Activated CD8-positive, alpha-beta T cell treated with anti-CD3 and anti-CD28 coated beads, Interleukin-2, amount 10 ng/mL, durations not matched to agents 7 days and 5 days (primary cell): ENCODE measurements around the gene ABCG1. TPM values are rescaled to one million over a fixed set of nuclear protein-coding genes. Genes with fewer than 3 reads are reported as not detected.

ENCODE experiments used
- ATAC-seq: fragments of 150-1000 bp; cut with Tn5 transposase; one replicate; pipeline ENCODE4 v1.10.0; 2021; ENCODE audit warnings: moderate library complexity
- CTCF ChIA-PET: fragments of 350-600 bp; sonication (Branson Sonifier 250); formaldehyde crosslinking; loops from one replicate; lab custom pipeline; 2021; ENCODE audit warnings: antibody characterized with exemption; lab: Charles Lee
- POLR2A ChIA-PET: fragments of 350-600 bp; sonication (Branson Sonifier 250); formaldehyde crosslinking; loops from one replicate; lab custom pipeline; 2021; ENCODE audit warnings: antibody characterized with exemption; lab: Charles Lee
- DNase-seq: peaks from one replicate; pipeline ENCODE4 v3.0.0-alpha.2; 2020
- H3K27ac Mint-ChIP-seq: one replicate; pipeline ENCODE4 v1.8.0; 2021; ENCODE audit warnings: mild to moderate bottlenecking, mixed read lengths
- H3K27me3 Mint-ChIP-seq: one replicate; pipeline ENCODE4 v1.8.0; 2021; ENCODE audit warnings: low read depth, mixed read lengths
- H3K36me3 Mint-ChIP-seq: one replicate; pipeline ENCODE4 v1.8.0; 2021; ENCODE audit warnings: low read depth, mixed read lengths
- H3K4me1 Mint-ChIP-seq: one replicate; pipeline ENCODE4 v1.8.0; 2021; ENCODE audit warnings: low read depth, mixed read lengths
- H3K4me3 Mint-ChIP-seq: one replicate; pipeline ENCODE4 v1.8.0; 2021; ENCODE audit warnings: mild to moderate bottlenecking, mixed read lengths
- H3K9me3 Mint-ChIP-seq: one replicate; pipeline ENCODE4 v1.8.0; 2022; ENCODE audit warnings: mixed read lengths; ENCODE audit not compliant: insufficient read depth
- total RNA-seq, 2 experiments: library from RNA; stranded (reverse); gene quantifications; one replicate each; pipeline ENCODE4 v1.2.3, GENCODE V29; 2021

Gene ABCG1
- total RNA-seq, 2 experiments from 2014 or later: 6.7 to 8.0 TPM

DNA sequence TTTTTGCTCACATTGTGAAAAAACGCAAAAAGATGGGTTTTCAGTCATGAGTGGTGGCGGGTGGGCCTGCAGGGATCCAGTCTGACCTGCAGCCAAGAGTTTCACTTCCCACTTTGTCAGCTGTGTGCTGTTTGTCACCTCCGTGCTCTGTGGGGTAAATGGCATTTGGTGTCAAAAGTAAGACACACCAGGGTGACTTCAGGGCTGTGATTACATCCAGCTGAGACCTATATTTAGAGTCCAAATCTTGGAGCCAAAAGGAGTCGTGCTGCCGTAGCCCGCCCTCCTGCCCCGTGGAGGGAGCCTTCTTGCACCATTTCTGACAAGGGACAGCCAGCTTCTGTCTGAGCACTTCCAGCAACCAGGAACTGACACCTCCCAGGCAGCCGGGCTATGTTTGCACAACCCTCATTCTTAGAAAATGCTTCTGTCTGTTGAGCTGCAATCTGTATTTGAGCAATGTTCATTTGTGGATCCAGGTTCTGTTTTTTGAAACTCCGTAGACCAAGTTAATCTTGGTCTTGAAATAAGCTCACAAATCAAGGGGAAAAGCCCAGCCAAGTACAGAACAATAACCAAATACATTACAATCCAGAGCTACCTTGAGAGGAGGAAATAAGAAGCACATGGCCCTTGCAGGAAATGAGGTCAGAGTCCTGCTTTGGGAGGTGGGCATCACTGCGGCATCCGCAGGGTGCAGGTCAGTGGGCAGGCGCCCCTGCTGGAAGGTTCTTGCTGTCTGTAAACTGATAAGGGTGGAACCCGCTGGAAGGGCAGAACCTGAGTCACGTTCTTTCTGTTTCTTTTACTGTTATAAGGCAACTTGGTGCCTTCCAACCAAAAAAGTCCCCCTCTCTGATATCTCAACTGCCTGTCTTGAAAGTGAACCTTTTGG lies 14.4 kb downstream of the ABCG1 start:
- ChIA-PET CTCF (interaction anchor here (0.7 to 5.0 kb wide), 18 partner anchors 8 to 170 kb away, joined by 3 to 47 read pairs (median 4); partner anchors contain the start of genes ABCG1 and UBASH3A), POLR2A (interaction anchor here (0.7 to 7.4 kb wide), 6 partner anchors 13 to 871 kb away, joined by 3 to 104 read pairs (median 6); partner anchors contain the start of genes ABCG1 and MX2)
- Mint-ChIP-seq H3K27ac (peak overlapping the region; percentile 85), H3K4me1 (peaks cover 98% of the 10 kb centered on the region), H3K4me3 (peak overlapping the region; percentile 63), H3K36me3 (peaks cover 6% of the 10 kb centered on the region), H3K27me3 (no peaks in the 10 kb centered on the region), H3K9me3 (no peaks in the 10 kb centered on the region)
- DNase-seq (peak; percentile 84), ATAC-seq (peak; percentile 55)

DNA sequence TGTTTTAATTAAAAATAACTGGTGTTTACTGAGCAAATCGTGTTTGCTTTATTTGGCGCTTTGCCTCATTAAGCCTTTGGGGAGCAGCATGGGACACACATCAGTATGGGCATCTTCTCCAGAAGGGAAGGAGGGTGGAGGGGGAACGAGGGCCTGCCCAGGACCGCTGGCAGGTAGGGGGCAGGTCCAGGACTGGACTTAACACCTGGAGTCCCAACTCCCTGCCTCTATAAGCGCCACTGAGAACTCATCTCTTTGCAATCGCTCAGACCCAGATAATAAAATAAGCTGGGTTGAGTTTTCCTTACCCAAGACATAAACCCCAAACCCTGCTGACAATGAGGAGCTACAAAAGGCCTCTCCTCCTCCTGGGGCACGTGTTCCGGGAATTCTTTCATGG lies 15.1 kb downstream of the ABCG1 start:
- Mint-ChIP-seq H3K9me3 (no peaks in the 10 kb centered on the region), H3K4me3 (peak overlapping the region; percentile 63), H3K4me1 (peaks cover 98% of the 10 kb centered on the region), H3K27me3 (no peaks in the 10 kb centered on the region), H3K27ac (peak overlapping the region; percentile 85), H3K36me3 (peaks cover 6% of the 10 kb centered on the region)
- ATAC-seq (no peak), DNase-seq (no peak)
- POLR2A ChIA-PET: interaction anchor here (0.6 to 7.4 kb wide), 7 partner anchors 10 to 504 kb away, joined by 3 to 104 read pairs (median 6); partner anchors contain the start of genes ABCG1 and SLC37A1
- CTCF ChIA-PET: interaction anchor here (0.7 to 5.0 kb wide), 17 partner anchors 9 to 169 kb away, joined by 3 to 47 read pairs (median 5); partner anchors contain the start of genes ABCG1 and UBASH3A

DNA sequence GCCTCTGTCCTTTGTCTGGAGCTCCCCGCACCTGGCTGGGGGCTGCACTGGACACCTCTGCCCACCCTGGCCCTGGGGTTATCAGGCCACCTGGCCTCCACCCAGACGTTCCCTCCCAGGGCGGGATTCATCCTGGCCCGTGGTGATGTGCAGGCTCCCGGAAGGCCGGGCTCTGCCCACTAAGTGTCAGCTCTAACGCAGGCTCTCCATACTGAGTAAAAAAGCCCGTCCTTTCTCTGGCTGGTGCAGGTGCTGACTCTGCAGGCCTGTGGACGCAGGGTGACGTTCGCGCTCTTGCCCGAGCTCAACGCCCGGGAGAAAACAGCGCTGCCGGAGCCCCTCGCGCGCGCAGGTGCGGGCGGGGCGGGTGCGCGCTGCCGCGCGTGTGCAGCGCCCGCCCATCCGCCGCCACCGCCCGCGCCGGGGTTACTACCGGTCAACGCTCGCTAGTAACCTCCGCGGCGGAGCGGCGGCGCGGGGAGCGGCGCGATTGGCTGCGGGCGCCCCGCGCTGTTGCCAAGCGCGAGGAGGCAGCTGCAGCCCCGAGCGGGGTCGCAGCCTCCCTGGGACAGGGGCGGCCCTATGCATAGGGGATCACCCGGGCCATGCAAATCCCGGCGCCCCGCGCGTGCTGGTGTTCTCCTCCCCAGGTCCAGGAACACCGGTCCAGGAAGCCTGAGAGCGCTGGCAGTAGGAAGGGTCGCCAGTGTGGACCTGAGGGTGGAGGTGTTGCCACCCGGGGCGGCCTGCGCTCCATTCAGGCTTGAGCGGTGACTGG lies 15.7 kb downstream of the ABCG1 start:
- H3K27me3 Mint-ChIP-seq: no peaks in the 10 kb centered on the region
- H3K9me3 Mint-ChIP-seq: no peaks in the 10 kb centered on the region
- H3K27ac Mint-ChIP-seq: peak overlapping the region; percentile 85
- peaks cover 96% of the 10 kb centered on the region for H3K4me1 Mint-ChIP-seq
- peaks cover 6% of the 10 kb centered on the region for H3K36me3 Mint-ChIP-seq
- ChIA-PET CTCF (interaction anchor here (1.0 to 5.0 kb wide), 12 partner anchors 10 to 169 kb away, joined by 4 to 47 read pairs (median 7); partner anchors contain the start of genes ABCG1 and UBASH3A), POLR2A (interaction anchor here (0.6 to 7.4 kb wide), 7 partner anchors 11 to 503 kb away, joined by 3 to 104 read pairs (median 6); partner anchors contain the start of genes ABCG1 and SLC37A1)
- DNase-seq (peak; percentile 85), ATAC-seq (peak; percentile 69)
- peak overlapping the region; percentile 63 for H3K4me3 Mint-ChIP-seq

DNA sequence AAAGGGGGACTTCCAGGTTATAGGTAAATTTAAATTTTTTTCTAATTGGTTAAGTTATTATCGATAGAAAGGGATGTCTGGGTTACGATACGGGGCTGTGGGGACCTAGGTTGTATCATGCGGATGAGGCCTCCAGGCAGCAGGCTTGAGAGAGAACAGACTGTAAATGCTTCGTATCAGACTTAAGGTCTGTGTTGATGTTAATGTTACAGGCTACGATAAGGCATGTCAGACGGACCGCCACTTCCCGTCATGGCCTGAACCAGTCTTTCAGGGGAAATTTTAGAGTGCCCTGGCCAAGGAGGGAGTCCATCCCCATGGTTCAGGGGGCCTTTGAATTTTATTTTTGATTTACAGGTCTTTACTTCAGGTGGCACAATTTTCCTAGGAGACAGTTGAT lies 16.7 kb downstream of the ABCG1 start:
- CTCF ChIA-PET: interaction anchor here (4.2 to 5.4 kb wide), 3 partner anchors 24 to 47 kb away, joined by 46 to 81 read pairs (median 47); no protein-coding TSS in a partner anchor

DNA sequence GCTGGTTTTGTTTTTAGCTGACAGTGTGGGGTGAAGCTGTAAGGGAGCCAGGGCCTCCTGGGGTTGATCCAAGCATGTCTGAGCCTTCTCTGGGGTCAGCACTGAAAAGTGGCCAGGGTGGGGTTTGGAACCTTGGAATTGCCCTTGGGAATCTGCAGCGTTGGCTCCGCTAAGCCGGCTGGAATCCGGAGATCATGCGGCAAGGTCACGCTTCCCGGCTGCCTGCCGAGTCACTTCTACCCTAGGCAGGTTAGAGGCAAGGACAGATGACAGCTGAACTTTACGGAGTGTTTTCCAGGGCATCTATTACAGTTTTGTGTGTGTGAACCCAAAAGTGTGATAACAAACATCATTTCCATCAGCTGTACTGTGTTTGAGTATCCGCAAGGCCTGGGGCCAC lies 17.1 kb downstream of the ABCG1 start:
- no peak for ATAC-seq
- CTCF ChIA-PET: interaction anchor here (0.9 to 5.4 kb wide), 3 partner anchors 24 to 91 kb away, joined by 3 to 81 read pairs (median 32); no protein-coding TSS in a partner anchor
- peak overlapping the region; percentile 53 for H3K4me3 Mint-ChIP-seq
- peaks cover 86% of the 10 kb centered on the region for H3K4me1 Mint-ChIP-seq
- POLR2A ChIA-PET: interaction anchor here (2.6 to 7.4 kb wide), 3 partner anchors 16 to 47 kb away, joined by 15 to 104 read pairs (median 16); partner anchors contain the start of gene ABCG1
- peaks cover 2% of the 10 kb centered on the region for H3K36me3 Mint-ChIP-seq
- H3K9me3 Mint-ChIP-seq: no peaks in the 10 kb centered on the region
- peak overlapping the region; percentile 75 for H3K27ac Mint-ChIP-seq
- no peak for DNase-seq
- no peaks in the 10 kb centered on the region for H3K27me3 Mint-ChIP-seq

More for the DNA sequence above, 16.7 kb downstream of the ABCG1 start:
- peak overlapping the region; percentile 53 for H3K4me3 Mint-ChIP-seq
- no peaks in the 10 kb centered on the region for H3K9me3 Mint-ChIP-seq
- H3K4me1 Mint-ChIP-seq: peaks cover 90% of the 10 kb centered on the region
- H3K27ac Mint-ChIP-seq: peak overlapping the region; percentile 75
- DNase-seq (no peak), ATAC-seq (no peak)
- no peaks in the 10 kb centered on the region for H3K27me3 Mint-ChIP-seq
- POLR2A ChIA-PET: interaction anchor here (7.4 kb wide), 1 partner anchor 15 kb away, joined by 104 read pairs; the partner anchor contains the start of gene ABCG1
- H3K36me3 Mint-ChIP-seq: peaks cover 3% of the 10 kb centered on the region

DNA sequence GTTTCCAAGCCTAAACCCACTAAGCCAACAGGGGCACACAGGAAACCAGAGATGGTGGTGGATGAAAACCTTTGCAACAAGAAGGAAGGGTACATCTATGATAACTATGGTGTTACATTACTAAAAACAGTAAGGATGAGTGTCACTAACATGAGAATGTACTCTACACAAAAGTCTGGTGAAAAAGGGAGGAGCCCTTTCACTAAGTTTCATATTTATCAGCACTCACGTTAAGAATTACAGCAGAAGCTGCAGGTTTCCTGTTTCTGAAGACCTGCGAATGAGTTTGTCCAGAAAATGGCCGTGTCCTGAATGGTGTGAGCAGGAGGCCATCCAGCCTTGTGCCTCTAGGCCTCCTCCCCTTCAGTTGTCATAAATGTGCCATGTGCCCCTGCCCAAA lies 17.8 kb downstream of the ABCG1 start:
- Mint-ChIP-seq H3K27ac (peak overlapping the region; percentile 75), H3K4me1 (peaks cover 79% of the 10 kb centered on the region), H3K4me3 (peak overlapping the region; percentile 53), H3K27me3 (no peaks in the 10 kb centered on the region), H3K9me3 (no peaks in the 10 kb centered on the region), H3K36me3 (no peaks in the 10 kb centered on the region)
- no peak for ATAC-seq
- POLR2A ChIA-PET: interaction anchor here (0.8 to 7.4 kb wide), 5 partner anchors 16 to 48 kb away, joined by 3 to 104 read pairs (median 15); partner anchors contain the start of gene ABCG1
- DNase-seq: no peak
- CTCF ChIA-PET: interaction anchor here (0.9 to 5.4 kb wide), 10 partner anchors 7 to 91 kb away, joined by 3 to 81 read pairs (median 12); no protein-coding TSS in a partner anchor

DNA sequence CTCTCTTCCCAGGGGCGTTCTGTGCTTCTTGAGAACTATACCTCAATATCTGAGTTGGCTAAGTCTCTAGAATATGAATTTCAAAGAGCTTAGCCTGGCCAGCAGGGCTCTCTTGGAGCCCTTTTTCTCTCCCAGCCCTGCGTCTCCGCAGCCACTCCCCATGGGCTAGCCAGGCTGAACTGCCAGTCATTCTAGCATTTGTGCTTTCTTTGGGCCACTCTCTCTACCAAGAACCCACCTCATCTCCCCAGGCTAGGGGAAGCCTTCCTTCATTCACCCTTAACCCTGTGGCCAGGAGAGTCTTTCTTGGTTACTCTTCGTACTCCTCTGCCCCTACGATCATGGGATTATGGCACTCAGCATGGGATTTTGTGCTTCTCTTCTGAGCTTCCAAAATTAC lies 18.2 kb downstream of the ABCG1 start:
- H3K9me3 Mint-ChIP-seq: no peaks in the 10 kb centered on the region
- peak overlapping the region; percentile 47 for H3K4me3 Mint-ChIP-seq
- CTCF ChIA-PET: interaction anchor here (1.0 to 5.4 kb wide), 12 partner anchors 8 to 213 kb away, joined by 3 to 81 read pairs (median 12); no protein-coding TSS in a partner anchor
- ATAC-seq (no peak), DNase-seq (no peak)
- H3K4me1 Mint-ChIP-seq: peaks cover 74% of the 10 kb centered on the region
- POLR2A ChIA-PET: interaction anchor here (0.8 to 7.4 kb wide), 7 partner anchors 8 to 166 kb away, joined by 3 to 104 read pairs (median 15); partner anchors contain the start of genes ABCG1 and UBASH3A
- H3K27ac Mint-ChIP-seq: peak overlapping the region; percentile 75
- no peaks in the 10 kb centered on the region for H3K27me3 Mint-ChIP-seq
- H3K36me3 Mint-ChIP-seq: no peaks in the 10 kb centered on the region

DNA sequence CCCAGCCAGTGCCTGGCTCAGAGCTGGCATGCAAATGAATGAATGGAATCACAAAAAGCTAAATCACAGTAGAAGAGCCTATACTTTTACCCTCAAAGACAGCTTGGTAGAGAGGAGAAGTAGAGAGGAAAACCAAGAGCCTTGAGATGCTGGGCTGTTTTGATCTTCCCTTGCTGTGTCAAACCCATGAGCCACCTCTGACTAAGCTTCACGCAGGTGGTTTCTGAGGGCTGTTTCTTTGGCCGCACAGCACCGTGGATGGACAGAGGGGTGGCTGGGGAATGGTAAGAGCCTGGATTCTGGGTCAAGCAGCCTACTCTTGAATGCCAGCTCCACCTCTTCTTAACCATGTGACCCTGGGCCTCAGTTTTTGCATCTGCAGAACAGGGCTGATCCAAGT lies 18.6 kb downstream of the ABCG1 start:
- Mint-ChIP-seq H3K9me3 (no peaks in the 10 kb centered on the region), H3K4me3 (peak overlapping the region; percentile 47)
- POLR2A ChIA-PET: interaction anchor here (0.8 to 7.4 kb wide), 7 partner anchors 9 to 166 kb away, joined by 3 to 104 read pairs (median 15); partner anchors contain the start of genes ABCG1 and UBASH3A

DNA sequence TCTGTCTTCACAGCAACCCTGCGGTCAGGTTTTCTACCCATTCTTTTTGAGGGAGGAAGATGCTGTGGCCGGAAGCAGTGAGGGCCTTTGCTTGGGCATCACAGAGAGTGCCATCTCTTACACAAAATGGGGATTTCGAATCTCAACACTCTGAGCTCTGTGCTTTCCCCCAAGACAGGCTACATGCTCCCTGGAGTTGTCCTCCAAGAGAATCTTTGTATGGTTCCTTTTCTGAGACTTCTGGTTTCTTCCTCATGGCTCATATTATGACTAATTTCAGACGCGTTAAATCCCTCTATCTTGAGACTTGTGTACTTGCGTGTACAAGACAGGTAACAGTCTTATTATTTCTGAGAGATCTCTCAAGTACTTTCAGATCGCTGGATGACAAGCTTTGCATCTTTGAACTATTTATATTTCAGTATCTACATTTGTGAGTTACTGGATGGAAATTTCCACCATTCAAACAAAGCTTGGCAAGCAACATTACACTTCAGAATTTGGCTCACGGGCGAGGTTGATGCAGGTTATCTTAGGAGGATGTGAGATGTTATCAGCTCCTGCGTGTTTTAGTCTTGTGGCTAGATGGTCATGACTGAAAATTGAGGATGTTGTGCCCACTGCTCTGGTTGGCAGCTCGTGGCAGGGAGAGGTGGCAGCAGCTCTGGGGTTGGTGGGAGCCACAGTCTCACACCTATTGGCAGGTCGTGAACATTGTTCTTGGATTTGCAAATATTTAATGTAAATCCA lies 19.4 kb downstream of the ABCG1 start:
- Mint-ChIP-seq H3K9me3 (no peaks in the 10 kb centered on the region), H3K4me1 (peaks cover 62% of the 10 kb centered on the region), H3K36me3 (no peaks in the 10 kb centered on the region), H3K27ac (peak overlapping the region; percentile 75), H3K27me3 (no peaks in the 10 kb centered on the region), H3K4me3 (peak overlapping the region; percentile 47)
- peak; percentile 68 for DNase-seq
- ChIA-PET POLR2A (interaction anchor here (0.6 to 7.4 kb wide), 10 partner anchors 9 to 166 kb away, joined by 3 to 104 read pairs (median 4); partner anchors contain the start of genes ABCG1 and UBASH3A), CTCF (interaction anchor here (0.7 to 5.4 kb wide), 27 partner anchors 9 to 212 kb away, joined by 3 to 81 read pairs (median 5); partner anchors contain the start of gene UBASH3A)
- peak; percentile 41 for ATAC-seq

More for the DNA sequence above, 18.6 kb downstream of the ABCG1 start:
- no peaks in the 10 kb centered on the region for H3K27me3 Mint-ChIP-seq
- peak overlapping the region; percentile 75 for H3K27ac Mint-ChIP-seq
- DNase-seq (peak; percentile 53), ATAC-seq (no peak)
- H3K4me1 Mint-ChIP-seq: peaks cover 70% of the 10 kb centered on the region
- CTCF ChIA-PET: interaction anchor here (0.8 to 5.4 kb wide), 16 partner anchors 8 to 213 kb away, joined by 3 to 81 read pairs (median 8); no protein-coding TSS in a partner anchor
- no peaks in the 10 kb centered on the region for H3K36me3 Mint-ChIP-seq
